ENCODE data around the gene SPAG16.

DNA sequence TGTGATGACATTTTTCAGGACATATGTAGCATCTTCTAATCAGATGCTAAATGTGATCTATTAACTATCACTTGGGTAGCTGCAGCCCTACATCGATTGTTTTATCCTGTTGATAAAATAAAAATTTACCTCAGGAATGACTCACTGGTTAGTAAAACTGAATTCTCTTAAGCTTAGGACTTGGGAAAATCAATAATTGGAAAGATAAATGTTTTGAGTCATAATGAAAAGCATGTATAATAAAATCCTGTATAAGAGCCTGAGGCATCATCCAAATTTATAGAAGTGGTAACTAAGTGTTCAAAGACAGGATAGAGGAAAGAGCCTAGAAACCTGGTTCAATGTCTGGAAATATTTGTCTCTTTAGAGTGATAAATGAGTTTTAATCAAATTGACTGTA, 958.5 kb downstream of the SPAG16 start:
- TF ChIP-seq EZH2 (IDR thresholded peaks at IDR 0.05; ENCODE audit: borderline replicate concordance, insufficient read depth, low read depth, low read length, poor library complexity, severe bottlenecking) = no peak
- TF ChIP-seq, protein P1, sequence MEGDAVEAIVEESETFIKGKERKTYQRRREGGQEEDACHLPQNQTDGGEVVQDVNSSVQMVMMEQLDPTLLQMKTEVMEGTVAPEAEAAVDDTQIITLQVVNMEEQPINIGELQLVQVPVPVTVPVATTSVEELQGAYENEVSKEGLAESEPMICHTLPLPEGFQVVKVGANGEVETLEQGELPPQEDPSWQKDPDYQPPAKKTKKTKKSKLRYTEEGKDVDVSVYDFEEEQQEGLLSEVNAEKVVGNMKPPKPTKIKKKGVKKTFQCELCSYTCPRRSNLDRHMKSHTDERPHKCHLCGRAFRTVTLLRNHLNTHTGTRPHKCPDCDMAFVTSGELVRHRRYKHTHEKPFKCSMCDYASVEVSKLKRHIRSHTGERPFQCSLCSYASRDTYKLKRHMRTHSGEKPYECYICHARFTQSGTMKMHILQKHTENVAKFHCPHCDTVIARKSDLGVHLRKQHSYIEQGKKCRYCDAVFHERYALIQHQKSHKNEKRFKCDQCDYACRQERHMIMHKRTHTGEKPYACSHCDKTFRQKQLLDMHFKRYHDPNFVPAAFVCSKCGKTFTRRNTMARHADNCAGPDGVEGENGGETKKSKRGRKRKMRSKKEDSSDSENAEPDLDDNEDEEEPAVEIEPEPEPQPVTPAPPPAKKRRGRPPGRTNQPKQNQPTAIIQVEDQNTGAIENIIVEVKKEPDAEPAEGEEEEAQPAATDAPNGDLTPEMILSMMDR (IDR thresholded peaks at IDR 0.05) = no peak

All from B cell (primary cell).